ENCODE data around the gene UQCRFS1.
"Not testable (repeated sequence)": the region's sequence is repeated elsewhere in the genome, so short reads cannot be mapped to it uniquely, and the experiment has no call there.

DNA sequence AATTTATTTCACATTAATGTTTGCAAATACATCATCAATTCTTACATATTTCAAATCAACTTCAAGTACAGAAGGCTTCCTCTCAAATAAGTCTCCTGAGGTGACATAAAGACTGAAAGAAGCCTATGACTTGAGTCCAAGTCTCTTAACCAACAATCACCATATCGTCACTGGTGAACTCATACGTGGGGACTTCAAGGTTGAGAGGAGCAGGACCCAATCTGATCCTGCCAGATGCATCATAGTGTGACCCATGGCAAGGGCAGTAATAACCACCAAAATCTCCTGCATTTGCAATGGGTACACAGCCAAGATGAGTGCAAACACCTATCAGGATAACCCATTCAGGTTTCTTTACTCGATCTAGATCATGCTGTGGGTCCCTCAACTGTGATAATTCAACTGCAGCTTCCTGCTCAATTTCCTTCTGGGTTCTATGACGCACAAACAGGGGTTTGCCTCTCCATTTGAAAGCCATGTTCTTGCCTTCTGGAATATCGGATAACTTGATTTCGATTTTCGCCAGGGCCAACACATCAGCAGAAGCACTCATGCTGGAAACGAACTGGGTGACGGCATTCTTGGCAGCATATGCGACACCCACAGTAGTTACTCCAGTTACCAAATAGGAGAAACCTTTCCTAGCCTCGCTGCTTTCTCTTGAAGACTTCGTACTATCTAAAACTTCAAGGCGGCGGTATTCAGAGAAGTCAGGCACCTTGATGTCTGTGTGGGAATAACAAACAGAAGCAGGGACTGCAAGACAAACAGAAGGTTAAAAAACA, 5.4 kb downstream of the UQCRFS1 start:
- TF ChIP-seq, protein P1, sequence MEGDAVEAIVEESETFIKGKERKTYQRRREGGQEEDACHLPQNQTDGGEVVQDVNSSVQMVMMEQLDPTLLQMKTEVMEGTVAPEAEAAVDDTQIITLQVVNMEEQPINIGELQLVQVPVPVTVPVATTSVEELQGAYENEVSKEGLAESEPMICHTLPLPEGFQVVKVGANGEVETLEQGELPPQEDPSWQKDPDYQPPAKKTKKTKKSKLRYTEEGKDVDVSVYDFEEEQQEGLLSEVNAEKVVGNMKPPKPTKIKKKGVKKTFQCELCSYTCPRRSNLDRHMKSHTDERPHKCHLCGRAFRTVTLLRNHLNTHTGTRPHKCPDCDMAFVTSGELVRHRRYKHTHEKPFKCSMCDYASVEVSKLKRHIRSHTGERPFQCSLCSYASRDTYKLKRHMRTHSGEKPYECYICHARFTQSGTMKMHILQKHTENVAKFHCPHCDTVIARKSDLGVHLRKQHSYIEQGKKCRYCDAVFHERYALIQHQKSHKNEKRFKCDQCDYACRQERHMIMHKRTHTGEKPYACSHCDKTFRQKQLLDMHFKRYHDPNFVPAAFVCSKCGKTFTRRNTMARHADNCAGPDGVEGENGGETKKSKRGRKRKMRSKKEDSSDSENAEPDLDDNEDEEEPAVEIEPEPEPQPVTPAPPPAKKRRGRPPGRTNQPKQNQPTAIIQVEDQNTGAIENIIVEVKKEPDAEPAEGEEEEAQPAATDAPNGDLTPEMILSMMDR (conservative IDR thresholded peaks at IDR 0.05) = not testable (repeated sequence)
- TF ChIP-seq ZFX (IDR thresholded peaks at IDR 0.05) = not testable (repeated sequence)

Measured in C4-2B (cell line).